DMS79 treated with DMSO at 0.1 percent for 48 hours (cell line): ENCODE results near the gene UGT1A1.

Experiments used
- DNase-seq: peaks from one replicate; lab custom pipeline; 2025; lab: John Stamatoyannopoulos, UW

Gene UGT1A1

GRCh38 chr2:233758141-233758540, 1.9 kb upstream of the UGT1A1 start:
- no peak for DNase-seq

- DNase-seq, result no peak
Measured at GRCh38 chr2:233758849-233759248, 1.2 kb upstream of the UGT1A1 start.

- no peak for DNase-seq
Measured at GRCh38 chr2:233761040-233761769, 1.1 kb downstream of the UGT1A1 start.

GRCh38 chr2:233764264-233764663, 4.2 kb downstream of the UGT1A1 start:
- DNase-seq, result no peak

- no peak for DNase-seq
Measured at GRCh38 chr2:233764761-233765160, 4.7 kb downstream of the UGT1A1 start.

- DNase-seq, result no peak
Measured at GRCh38 chr2:233766416-233766815, 6.3 kb downstream of the UGT1A1 start.

GRCh38 chr2:233768076-233768475, 8.0 kb downstream of the UGT1A1 start:
- no peak for DNase-seq

- no peak for DNase-seq
Measured at GRCh38 chr2:233769260-233769659, 9.2 kb downstream of the UGT1A1 start.

- no peak for DNase-seq
Measured at GRCh38 chr2:233772153-233772552, 12.1 kb downstream of the UGT1A1 start.

GRCh38 chr2:233772583-233772982, 12.5 kb downstream of the UGT1A1 start:
- DNase-seq, result no peak

- DNase-seq, result no peak
Measured at GRCh38 chr2:233773854-233774253, 13.8 kb downstream of the UGT1A1 start.

GRCh38 chr2:233775414-233775813, 15.3 kb downstream of the UGT1A1 start:
- no peak for DNase-seq

GRCh38 chr2:233778030-233778429, 18.0 kb downstream of the UGT1A1 start, which contains the start of gene MROH2A:
MROH2A (plus strand) TSS chr2:233778330; CDS start chr2:233779359, 1,029 bp downstream.
- no peak for DNase-seq

GRCh38 chr2:233779722-233780121, 19.7 kb downstream of the UGT1A1 start:
- DNase-seq, result no peak

GRCh38 chr2:233780771-233781170, 20.7 kb downstream of the UGT1A1 start:
- no peak for DNase-seq

GRCh38 chr2:233789554-233789953, 29.5 kb downstream of the UGT1A1 start:
- DNase-seq, result no peak

- no peak for DNase-seq
Measured at GRCh38 chr2:233791151-233791882, 31.2 kb downstream of the UGT1A1 start.

- no peak for DNase-seq
Measured at GRCh38 chr2:233791883-233792329, 31.8 kb downstream of the UGT1A1 start.

GRCh38 chr2:233792720-233793119, 32.6 kb downstream of the UGT1A1 start:
- DNase-seq, result no peak

- DNase-seq, result peak; percentile 78
Measured at GRCh38 chr2:233793465-233794127, 33.5 kb downstream of the UGT1A1 start.

- DNase-seq, result no peak
Measured at GRCh38 chr2:233794128-233794658, 34.1 kb downstream of the UGT1A1 start.

- no peak for DNase-seq
Measured at GRCh38 chr2:233795735-233796171, 35.7 kb downstream of the UGT1A1 start.
